HUES48 (cell line): ENCODE data around the gene PRND.
"Not testable (repeated sequence)": the region's sequence is repeated elsewhere in the genome, so short reads cannot be mapped to it uniquely, and the experiment has no call there.

Source experiments
- H3K27ac ChIP-seq: one replicate; pipeline ENCODE4 v1.7.0; 2013; ENCODE audit warnings: low read depth, low read length, inconsistent platforms
- H3K27me3 ChIP-seq: 2 replicates; pipeline ENCODE4 v1.6.1; 2013; ENCODE audit warnings: mild to moderate bottlenecking, low read length; ENCODE audit not compliant: control insufficient read depth, insufficient read depth
- H3K36me3 ChIP-seq: 2 replicates; pipeline ENCODE4 v1.6.1; 2013; ENCODE audit warnings: low read length; ENCODE audit not compliant: control insufficient read depth, insufficient read depth
- H3K4me1 ChIP-seq: 2 replicates; pipeline ENCODE4 v1.6.1; 2013; ENCODE audit warnings: mild to moderate bottlenecking, low read length; ENCODE audit not compliant: control insufficient read depth, insufficient read depth
- H3K4me3 ChIP-seq: 2 replicates; pipeline ENCODE4 v1.5.1; 2013; ENCODE audit warnings: mild to moderate bottlenecking, low read depth, low read length
- H3K9ac ChIP-seq: 2 replicates; pipeline ENCODE4 v1.6.1; 2013; ENCODE audit warnings: mild to moderate bottlenecking, low read depth, low read length, moderate library complexity
- H3K9me3 ChIP-seq: 2 replicates; pipeline ENCODE4 v1.6.1; 2013; ENCODE audit warnings: low read length; ENCODE audit not compliant: control insufficient read depth, insufficient read depth

The PRND gene

DNA sequence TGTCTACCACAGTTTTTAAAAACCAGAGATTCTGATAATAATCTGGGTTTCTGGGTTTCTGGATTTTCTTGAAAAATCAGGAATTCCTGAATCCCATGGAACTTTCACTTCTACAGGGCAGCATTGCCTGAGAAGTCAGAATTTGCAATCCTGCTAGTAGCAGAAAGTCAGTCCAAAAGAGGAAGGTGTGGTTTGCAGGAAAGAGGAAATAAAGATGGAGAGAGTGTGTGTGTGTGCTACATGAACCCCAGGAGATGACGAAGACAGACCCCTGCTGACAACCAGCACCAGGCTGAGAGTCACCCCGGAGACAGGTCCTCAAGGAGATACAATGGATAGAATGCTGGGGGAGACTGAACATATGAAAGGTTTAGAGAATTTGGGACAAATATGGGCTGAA lies 44.9 kb downstream of the PRND start:
- no peak overlapping the region for H3K9ac ChIP-seq
- H3K4me3 ChIP-seq, result no peak overlapping the region
- peaks cover 7% of the 10 kb centered on the region for H3K27me3 ChIP-seq
- no peaks in the 10 kb centered on the region for H3K36me3 ChIP-seq
- no peaks in the 10 kb centered on the region for H3K4me1 ChIP-seq
- H3K9me3 ChIP-seq, result peaks cover 4% of the 10 kb centered on the region
- H3K27ac ChIP-seq, result no peak overlapping the region

DNA sequence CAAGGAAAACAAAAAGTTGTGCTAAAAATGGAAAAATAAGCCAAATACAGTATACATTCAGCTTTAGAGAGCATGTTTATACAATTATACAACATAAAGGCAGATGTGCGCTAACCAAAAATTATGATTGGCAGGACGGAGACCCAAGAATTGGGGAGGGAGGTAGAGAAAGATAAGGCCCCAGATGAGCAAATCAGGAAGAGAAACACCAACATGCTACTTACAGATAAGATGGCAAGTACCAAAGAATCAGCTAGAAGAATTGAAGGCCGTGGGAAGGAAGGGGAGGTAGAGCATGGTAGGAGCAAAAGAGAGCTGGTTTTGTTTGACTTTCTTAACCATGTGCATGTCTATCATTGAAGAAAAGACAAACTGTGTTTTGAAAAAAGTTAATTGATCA lies 45.4 kb downstream of the PRND start:
- Histone ChIP-seq H3K36me3 (no peaks in the 10 kb centered on the region), H3K27me3 (peaks cover 2% of the 10 kb centered on the region), H3K4me1 (no peaks in the 10 kb centered on the region), H3K9me3 (peaks cover 9% of the 10 kb centered on the region), H3K9ac (no peak overlapping the region), H3K27ac (no peak overlapping the region), H3K4me3 (no peak overlapping the region)

DNA sequence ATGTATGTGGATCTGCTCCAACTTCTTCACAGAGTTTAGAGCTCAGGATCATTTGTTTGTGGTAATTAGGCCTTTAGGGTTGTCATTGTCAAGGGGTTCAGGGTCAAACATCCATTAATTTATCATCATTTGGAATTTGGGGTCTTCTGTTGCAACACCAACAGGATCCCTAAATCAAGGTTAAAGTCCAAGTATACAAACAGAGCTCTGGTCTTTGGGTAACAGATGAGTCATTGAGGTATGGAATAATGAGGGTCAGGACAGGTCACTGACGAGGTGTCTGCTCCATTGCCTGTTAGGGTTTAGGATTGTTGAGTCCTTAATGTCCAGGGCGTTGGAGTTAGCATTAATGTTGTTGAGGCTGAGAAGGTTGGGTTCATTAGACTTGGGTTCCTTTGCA lies 47.6 kb downstream of the PRND start:
- Histone ChIP-seq H3K4me1 (no peaks in the 10 kb centered on the region), H3K36me3 (no peaks in the 10 kb centered on the region), H3K4me3 (no peak overlapping the region), H3K27ac (no peak overlapping the region), H3K9ac (no peak overlapping the region), H3K27me3 (no peaks in the 10 kb centered on the region), H3K9me3 (peaks cover 12% of the 10 kb centered on the region)

DNA sequence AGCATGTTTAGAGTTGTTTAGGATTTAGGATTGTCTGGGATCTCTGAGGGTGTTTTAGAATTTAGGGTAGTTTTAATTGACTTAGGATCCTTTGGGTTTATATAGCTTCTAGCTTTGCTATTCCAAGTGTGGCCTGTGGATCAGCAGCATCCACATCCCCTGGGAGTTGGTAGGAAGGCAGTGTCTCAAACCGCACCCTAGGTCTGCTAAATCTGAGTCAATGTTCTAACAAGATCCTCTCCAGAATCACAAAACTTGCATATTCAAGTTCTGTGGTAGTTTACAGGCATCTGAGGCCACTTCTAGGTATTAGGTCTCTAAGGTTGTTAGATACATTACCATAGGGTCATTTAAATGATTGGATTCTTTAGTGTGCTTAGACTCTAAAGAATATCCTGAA lies 48.3 kb downstream of the PRND start:
- no peak overlapping the region for H3K9ac ChIP-seq
- no peak overlapping the region for H3K27ac ChIP-seq
- H3K4me1 ChIP-seq, result no peaks in the 10 kb centered on the region
- no peaks in the 10 kb centered on the region for H3K27me3 ChIP-seq
- no peaks in the 10 kb centered on the region for H3K36me3 ChIP-seq
- H3K9me3 ChIP-seq, result peaks cover 12% of the 10 kb centered on the region
- no peak overlapping the region for H3K4me3 ChIP-seq

DNA sequence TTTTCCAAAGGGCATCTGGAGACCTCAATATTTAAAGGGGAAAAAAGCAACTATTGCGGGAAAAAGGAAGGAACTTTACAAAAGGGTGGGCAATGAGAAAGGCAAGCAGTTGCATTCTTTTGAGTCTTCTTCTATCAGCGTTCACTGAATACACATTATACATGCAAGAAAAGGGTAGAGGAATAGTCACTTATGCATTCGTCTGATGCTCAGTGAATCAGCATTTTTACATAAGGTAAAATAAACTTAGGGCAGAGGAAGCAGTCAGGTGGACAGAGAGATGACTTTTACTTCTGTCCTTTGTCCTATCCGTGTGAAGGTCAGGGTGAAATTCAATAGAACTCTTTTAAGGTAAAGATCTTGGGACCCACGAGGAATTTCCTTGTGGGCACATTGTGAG lies 49.3 kb downstream of the PRND start:
- peaks cover 12% of the 10 kb centered on the region for H3K9me3 ChIP-seq
- no peak overlapping the region for H3K4me3 ChIP-seq
- no peaks in the 10 kb centered on the region for H3K27me3 ChIP-seq
- H3K27ac ChIP-seq, result no peak overlapping the region
- H3K4me1 ChIP-seq, result no peaks in the 10 kb centered on the region
- no peaks in the 10 kb centered on the region for H3K36me3 ChIP-seq
- no peak overlapping the region for H3K9ac ChIP-seq

DNA sequence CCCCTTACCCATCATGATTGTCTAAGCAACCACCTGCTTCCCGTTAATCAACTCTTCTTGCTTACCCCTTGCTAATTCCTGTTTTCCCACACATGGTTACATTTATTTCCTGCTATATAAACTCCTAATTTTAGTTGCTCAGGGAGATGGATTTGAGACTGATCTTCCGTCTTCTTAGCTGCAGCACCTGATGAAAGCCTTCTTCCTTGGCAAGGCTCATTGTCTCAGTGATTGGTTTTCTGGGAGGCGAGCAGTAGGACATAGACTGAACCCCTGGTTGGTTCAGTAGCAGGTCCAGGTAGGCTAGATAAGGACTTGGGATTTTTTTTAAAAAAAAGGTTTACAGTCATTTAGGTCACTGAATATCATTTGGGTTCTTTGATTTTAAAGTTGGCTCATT lies 50.4 kb downstream of the PRND start:
- H3K4me3 ChIP-seq, result no peak overlapping the region
- H3K9ac ChIP-seq, result no peak overlapping the region
- H3K27me3 ChIP-seq, result no peaks in the 10 kb centered on the region
- no peaks in the 10 kb centered on the region for H3K36me3 ChIP-seq
- H3K4me1 ChIP-seq, result no peaks in the 10 kb centered on the region
- no peak overlapping the region for H3K27ac ChIP-seq
- peaks cover 12% of the 10 kb centered on the region for H3K9me3 ChIP-seq

DNA sequence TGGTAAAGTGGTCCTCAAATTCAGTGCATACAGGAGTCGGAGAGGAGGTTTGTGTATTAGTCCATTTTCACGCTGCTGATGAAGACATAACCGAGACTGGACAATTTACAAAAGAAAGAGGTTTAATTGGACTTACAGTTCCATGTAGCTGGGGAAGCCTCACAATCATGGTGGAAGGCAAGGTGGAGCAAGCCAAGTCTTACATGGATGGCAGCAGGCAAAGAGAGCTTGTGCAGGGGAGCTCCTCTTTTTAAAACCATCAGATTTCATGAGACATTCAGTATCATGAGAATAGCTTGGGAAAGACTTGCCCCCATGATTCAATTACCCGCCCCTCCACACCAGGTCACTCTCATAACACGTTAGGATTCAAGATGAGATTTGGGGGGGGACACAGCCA lies 51.3 kb downstream of the PRND start:
- not testable (repeated sequence) for H3K4me1 ChIP-seq, H3K27me3 ChIP-seq, H3K4me3 ChIP-seq, H3K36me3 ChIP-seq, H3K9ac ChIP-seq, H3K27ac ChIP-seq
- peaks cover 12% of the 10 kb centered on the region for H3K9me3 ChIP-seq

DNA sequence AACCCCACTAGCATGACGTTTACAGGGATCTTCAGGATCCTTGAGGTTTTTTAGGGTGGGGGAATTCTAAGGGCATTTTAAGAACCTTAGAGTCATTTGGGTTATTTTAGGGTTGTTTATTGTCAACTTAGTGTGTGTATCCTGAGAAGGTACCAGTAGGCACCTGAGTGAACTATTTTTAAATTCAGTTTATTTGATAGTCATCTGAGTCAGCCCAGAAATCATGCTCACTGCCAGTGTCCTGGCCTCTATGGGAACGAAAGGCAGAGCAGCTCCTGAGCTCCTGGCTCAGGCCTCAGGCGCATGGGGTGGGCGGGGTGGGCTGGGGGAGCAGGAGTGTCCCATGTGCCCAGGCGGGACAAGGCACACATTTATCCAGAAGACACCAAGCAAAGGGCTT lies 52.0 kb downstream of the PRND start:
- no peaks in the 10 kb centered on the region for H3K27me3 ChIP-seq
- peaks cover 12% of the 10 kb centered on the region for H3K9me3 ChIP-seq
- no peaks in the 10 kb centered on the region for H3K36me3 ChIP-seq
- no peak overlapping the region for H3K4me3 ChIP-seq
- no peaks in the 10 kb centered on the region for H3K4me1 ChIP-seq
- no peak overlapping the region for H3K9ac ChIP-seq
- H3K27ac ChIP-seq, result no peak overlapping the region

DNA sequence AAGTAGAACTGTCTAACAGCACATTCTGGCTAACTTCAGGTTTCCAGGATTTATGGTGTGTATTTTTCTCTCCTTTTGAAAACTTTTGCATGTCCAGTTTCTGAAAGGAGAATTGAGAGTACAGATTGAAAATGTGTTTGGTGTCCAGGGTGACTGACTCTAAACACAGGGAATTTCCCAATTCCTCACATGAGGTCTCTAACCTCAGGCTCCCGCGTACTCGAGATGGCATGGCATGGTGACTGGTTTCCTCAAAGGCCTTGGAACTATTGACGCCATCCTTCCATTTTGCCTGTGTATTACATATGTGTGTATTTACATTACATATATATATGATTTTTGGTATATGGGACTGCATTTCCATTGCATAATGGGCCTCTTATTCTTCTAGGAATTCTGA lies 52.5 kb downstream of the PRND start:
- Histone ChIP-seq H3K9me3 (peaks cover 12% of the 10 kb centered on the region), H3K27me3 (no peaks in the 10 kb centered on the region), H3K4me3 (no peak overlapping the region), H3K9ac (no peak overlapping the region), H3K4me1 (no peaks in the 10 kb centered on the region), H3K36me3 (no peaks in the 10 kb centered on the region), H3K27ac (no peak overlapping the region)

DNA sequence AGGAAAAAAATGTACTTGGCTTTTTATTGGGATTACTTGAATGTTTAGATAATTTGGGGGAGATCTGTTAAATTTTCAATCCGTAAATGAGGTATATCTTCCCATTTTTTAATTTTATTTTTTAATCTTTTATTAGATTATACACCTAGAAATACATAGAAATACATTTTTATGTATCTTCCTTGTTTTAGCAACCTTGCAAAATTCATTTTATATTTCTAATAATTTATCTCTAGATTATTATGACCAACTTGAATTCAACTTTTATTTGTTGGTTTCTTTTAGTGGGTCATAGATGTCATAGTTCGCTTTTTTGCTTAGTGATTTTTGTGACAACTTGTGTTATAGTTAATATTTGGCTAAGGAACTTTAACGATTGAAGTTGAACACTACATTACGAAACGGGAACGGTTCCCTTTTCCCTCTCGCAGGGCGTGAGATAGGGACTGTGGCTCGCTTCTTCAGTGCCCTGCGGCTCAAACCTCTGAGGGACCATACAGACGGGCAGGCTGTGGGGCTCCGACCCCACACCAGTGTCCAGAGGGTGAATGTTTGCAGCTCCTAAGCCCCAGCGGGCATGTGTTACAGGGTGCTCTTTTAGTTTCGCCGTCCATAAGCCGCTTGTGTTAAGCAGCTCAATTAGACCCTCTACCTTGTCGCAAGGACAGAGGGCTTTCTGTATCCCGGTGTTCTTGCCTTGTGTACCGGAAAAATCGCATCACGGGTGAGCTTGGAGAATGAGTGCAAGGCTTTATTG lies 53.8 kb downstream of the PRND start:
- no peaks in the 10 kb centered on the region for H3K4me1 ChIP-seq
- no peak overlapping the region for H3K4me3 ChIP-seq
- H3K9ac ChIP-seq, result no peak overlapping the region
- H3K27ac ChIP-seq, result no peak overlapping the region
- peaks cover 12% of the 10 kb centered on the region for H3K9me3 ChIP-seq
- H3K27me3 ChIP-seq, result no peaks in the 10 kb centered on the region
- no peaks in the 10 kb centered on the region for H3K36me3 ChIP-seq

DNA sequence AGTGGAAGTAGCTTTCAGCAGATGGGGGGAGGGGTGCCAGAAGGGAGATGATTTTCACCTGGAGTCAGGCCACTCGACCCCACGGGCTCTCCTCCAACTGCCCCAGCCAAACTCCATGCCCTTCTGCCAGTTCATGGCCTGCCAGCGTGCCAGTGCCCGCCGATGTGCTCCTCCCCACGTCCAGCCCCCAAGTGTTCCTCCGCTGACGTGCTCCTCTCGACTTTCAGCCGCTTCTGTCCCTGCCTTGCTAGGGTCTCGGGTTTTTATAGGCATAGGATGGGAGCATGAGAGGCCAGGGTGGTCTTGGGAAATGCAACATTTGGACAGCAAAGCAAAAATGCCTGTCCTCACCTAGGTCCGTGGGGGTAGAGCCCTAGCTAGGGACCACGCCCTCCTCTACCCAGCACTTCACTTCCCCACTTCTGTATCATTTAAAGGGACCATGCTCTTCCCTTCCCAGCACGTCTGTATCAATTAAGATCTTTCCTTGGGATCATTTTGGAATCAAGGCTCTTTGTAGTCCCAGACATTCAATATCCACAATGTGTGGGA lies 54.4 kb downstream of the PRND start:
- Histone ChIP-seq H3K9ac (no peak overlapping the region), H3K27ac (no peak overlapping the region), H3K9me3 (peaks cover 12% of the 10 kb centered on the region), H3K27me3 (no peaks in the 10 kb centered on the region), H3K4me1 (no peaks in the 10 kb centered on the region), H3K4me3 (no peak overlapping the region), H3K36me3 (no peaks in the 10 kb centered on the region)
